OCI-LY7 (cell line): ENCODE measurements around the gene TBATA. TPM values are rescaled to one million over a fixed set of nuclear protein-coding genes. Genes with fewer than 3 reads are reported as not detected.

ENCODE experiments used
- BruUV-seq: library from RNA; stranded (reverse); fragments of 400-500 nt; replicated peaks from 2 replicates; lab custom pipeline; 2021; lab: Mats Ljungman, UMichigan
- CTCF ChIA-PET: fragments of 300-600 bp; sonication (Branson Sonifier 250); formaldehyde crosslinking; loops from one replicate; lab custom pipeline; 2022; ENCODE audit warnings: antibody characterized with exemption; ENCODE audit not compliant: unreplicated experiment; lab: Charles Lee
- POLR2A ChIA-PET: fragments of 300-600 bp; sonication (Branson Sonifier 250); formaldehyde crosslinking; loops from one replicate; lab custom pipeline; 2022; ENCODE audit warnings: antibody characterized with exemption; lab: Charles Lee
- DNase-seq: peaks from one replicate; pipeline ENCODE4 v3.0.0-alpha.2; 2015; ENCODE audit warnings: low spot score
- H2AFZ ChIP-seq: fragments of 200-600 bp; sonication (generic), shearing (Covaris generic); 2 replicates; pipeline ENCODE4 v1.6.1; 2014; ENCODE audit warnings: mild to moderate bottlenecking, antibody characterized with exemption, low read length, moderate library complexity
- H3K27ac ChIP-seq: fragments of 200-600 bp; sonication (generic); 2 replicates; pipeline ENCODE4 v1.5.1; 2014; ENCODE audit warnings: mixed run types, low read depth, mild to moderate bottlenecking, moderate library complexity, low read length, inconsistent platforms; ENCODE audit not compliant: poor library complexity, severe bottlenecking
- H3K36me3 ChIP-seq: fragments of 200-600 bp; sonication (generic); 2 replicates; pipeline ENCODE4 v1.6.1; 2014; ENCODE audit warnings: mild to moderate bottlenecking, antibody characterized with exemption, low read length, moderate library complexity, mixed read lengths; ENCODE audit not compliant: insufficient read depth
- H3K4me1 ChIP-seq: fragments of 200-600 bp; sonication (generic); 2 replicates; pipeline ENCODE4 v1.5.1; 2014; ENCODE audit warnings: mild to moderate bottlenecking, low read length; ENCODE audit not compliant: insufficient read depth, poor library complexity, severe bottlenecking
- H3K4me2 ChIP-seq: fragments of 200-600 bp; sonication (generic); 2 replicates; pipeline ENCODE4 v1.6.1; 2014; ENCODE audit warnings: mild to moderate bottlenecking, low read length
- H3K4me3 ChIP-seq: fragments of 200-600 bp; sonication (generic); 2 replicates; pipeline ENCODE4 v1.5.1; 2014; ENCODE audit warnings: mild to moderate bottlenecking, low read depth, low read length; ENCODE audit not compliant: poor library complexity, severe bottlenecking
- H3K79me2 ChIP-seq: fragments of 200-600 bp; sonication (generic); 2 replicates; pipeline ENCODE4 v1.6.1; 2016; ENCODE audit warnings: low read depth, mild to moderate bottlenecking, low read length, moderate library complexity, mixed read lengths; ENCODE audit not compliant: insufficient read depth
- H3K9me2 ChIP-seq: fragments of 200-600 bp; sonication (generic); 2 replicates; pipeline ENCODE4 v1.6.1; 2016; ENCODE audit warnings: mild to moderate bottlenecking, low read length, mixed read lengths; ENCODE audit not compliant: insufficient read depth
- H3K9me3 ChIP-seq: fragments of 200-600 bp; sonication (generic); 2 replicates; pipeline ENCODE4 v1.6.1; 2014; ENCODE audit warnings: mild to moderate bottlenecking, mixed run types, low read length, mixed read lengths
- H4K20me1 ChIP-seq: fragments of 200-600 bp; sonication (generic); 2 replicates; pipeline ENCODE4 v1.6.1; 2014; ENCODE audit warnings: mild to moderate bottlenecking, antibody characterized with exemption, low read length, moderate library complexity, mixed read lengths; ENCODE audit not compliant: insufficient read depth
- EZH2phosphoT487 ChIP-seq: fragments of 200-600 bp; sonication (generic); IDR thresholded peaks from 2 replicates; pipeline ENCODE4 v1.6.1; 2018; ENCODE audit warnings: low read depth, borderline replicate concordance, mild to moderate bottlenecking, mixed run types, antibody characterized with exemption, low read length, moderate library complexity, mixed read lengths
- intact Hi-C: fragments of 100-400 bp; cut with micrococcal nuclease; formaldehyde crosslinking; loops from one replicate; pipeline ENCODE4 v1.10.0; 2022; ENCODE audit not compliant: unreplicated experiment
- total RNA-seq, 2 experiments: library from RNA; depleted of rRNA in 1 of 2; stranded (reverse); fragments of >200 nt in 1 of 2; shearing (Covaris generic) in 1 of 2; gene quantifications; 2 replicates each; pipeline ENCODE4 v1.2.3, GENCODE V29; 2014 to 2022
- TF ChIP-seq, protein P1 (sequence below): fragments of 200-600 bp; sonication (generic); conservative IDR thresholded peaks from 2 replicates; pipeline ENCODE4 v1.5.1; 2014; ENCODE audit warnings: mild to moderate bottlenecking, antibody characterized with exemption, low read length, moderate library complexity, mixed read lengths

Gene TBATA
- total RNA-seq, 2 experiments from 2014 or later: not detected

DNA sequence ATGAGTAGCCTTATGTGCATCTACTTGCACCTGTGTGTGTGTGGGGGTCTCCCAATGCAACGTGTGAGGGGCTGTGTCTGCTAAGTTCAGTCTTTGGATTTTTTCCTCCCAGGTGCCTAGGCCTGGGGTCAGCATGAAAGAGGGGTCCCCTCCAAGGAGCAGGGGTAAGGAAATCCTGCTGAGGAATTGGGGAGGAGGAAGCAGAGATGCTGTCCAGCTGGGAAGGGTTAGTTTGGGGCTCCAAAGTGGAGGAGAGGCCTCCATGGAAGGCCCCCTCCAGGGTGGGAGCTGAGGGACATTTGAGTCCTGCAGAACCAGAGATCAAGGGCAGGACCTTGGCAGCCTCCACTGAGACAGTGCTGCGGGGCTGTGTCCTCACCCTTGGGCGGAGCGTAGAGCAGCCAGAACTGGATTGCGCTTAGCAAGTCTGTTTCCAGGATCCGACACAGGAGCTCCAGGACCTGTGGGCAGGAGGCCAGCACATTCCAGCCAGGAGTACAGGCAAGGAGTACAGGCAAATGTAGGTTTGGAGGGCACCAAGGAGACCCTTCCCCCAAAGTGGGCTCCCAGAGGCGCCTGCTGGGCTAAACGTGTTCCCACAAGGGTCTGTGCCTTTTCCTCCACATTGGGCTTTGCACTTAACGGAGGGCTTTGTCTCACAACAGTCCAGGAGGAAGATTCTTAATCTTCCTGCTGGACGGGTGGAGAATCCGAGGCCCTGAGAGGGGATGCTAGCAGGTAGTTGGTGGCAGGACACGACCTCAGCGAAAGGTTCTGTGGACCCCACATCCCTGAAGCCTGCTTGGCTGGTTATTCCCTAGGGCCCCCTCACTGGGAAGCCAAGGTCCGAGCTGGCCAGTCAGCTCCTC is 10.1 kb downstream of the TBATA start:
- H3K79me2 ChIP-seq: no peaks in the 10 kb centered on the region
- H3K27ac ChIP-seq: no peak overlapping the region
- no peaks in the 10 kb centered on the region for H3K4me1 ChIP-seq
- TF ChIP-seq EZH2phosphoT487: no peak
- TF ChIP-seq, protein P1, sequence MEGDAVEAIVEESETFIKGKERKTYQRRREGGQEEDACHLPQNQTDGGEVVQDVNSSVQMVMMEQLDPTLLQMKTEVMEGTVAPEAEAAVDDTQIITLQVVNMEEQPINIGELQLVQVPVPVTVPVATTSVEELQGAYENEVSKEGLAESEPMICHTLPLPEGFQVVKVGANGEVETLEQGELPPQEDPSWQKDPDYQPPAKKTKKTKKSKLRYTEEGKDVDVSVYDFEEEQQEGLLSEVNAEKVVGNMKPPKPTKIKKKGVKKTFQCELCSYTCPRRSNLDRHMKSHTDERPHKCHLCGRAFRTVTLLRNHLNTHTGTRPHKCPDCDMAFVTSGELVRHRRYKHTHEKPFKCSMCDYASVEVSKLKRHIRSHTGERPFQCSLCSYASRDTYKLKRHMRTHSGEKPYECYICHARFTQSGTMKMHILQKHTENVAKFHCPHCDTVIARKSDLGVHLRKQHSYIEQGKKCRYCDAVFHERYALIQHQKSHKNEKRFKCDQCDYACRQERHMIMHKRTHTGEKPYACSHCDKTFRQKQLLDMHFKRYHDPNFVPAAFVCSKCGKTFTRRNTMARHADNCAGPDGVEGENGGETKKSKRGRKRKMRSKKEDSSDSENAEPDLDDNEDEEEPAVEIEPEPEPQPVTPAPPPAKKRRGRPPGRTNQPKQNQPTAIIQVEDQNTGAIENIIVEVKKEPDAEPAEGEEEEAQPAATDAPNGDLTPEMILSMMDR: no peak
- no peak overlapping the region for H3K4me2 ChIP-seq
- no TSS peak for BruUV-seq
- no peaks in the 10 kb centered on the region for H3K9me2 ChIP-seq
- no peaks in the 10 kb centered on the region for H3K36me3 ChIP-seq
- intact Hi-C loops: no loop called here
- ChIA-PET POLR2A (no interaction called here), CTCF (no interaction called here)
- no peak for DNase-seq
- H3K4me3 ChIP-seq: no peak overlapping the region
- H3K9me3 ChIP-seq: no peaks in the 10 kb centered on the region
- H2AFZ ChIP-seq: no peak overlapping the region
- no peaks in the 10 kb centered on the region for H4K20me1 ChIP-seq

DNA sequence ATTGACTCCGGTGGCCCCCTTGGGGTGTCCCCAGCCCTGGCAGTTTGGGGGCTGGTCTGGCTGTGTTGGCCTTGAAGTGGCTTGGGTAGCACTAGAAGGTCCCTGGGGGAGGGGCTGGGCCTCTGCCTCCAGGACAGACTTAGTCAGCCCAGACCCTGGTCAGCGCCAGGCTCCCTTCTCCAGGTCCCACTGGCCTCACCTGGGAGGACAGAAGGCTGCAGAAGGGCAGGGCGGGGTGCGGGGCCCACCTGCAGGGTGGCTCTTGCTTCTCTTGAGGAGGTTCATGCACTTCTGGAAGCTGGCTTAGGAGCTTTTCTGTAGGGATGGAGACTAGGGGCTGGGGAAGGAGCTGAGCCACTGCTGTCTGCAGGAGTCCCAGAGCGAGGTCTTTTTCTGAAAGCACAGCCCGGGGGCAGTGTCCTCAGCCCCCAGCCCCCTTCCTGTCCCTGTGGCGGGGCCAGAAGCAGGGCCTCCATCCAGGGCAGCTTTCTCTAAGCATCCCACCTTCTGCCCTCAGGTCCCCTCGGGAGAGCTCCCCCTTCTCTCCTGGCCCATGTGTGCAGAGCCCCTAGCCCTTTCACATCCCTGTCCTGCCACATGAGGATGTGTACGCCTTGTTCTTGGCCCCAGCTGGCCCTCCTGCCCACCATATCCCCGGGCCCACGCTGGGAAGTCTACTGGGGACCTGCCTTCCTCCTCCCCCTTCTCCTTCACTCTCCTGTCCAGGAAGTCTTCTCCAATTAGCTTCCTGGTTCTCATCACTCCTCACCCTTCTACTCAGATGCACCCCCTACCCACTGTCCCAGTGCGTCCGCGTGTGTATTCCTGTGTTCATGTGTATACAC is 11.0 kb downstream of the TBATA start:
- no TSS peak for BruUV-seq
- H3K27ac ChIP-seq: no peak overlapping the region
- H3K4me1 ChIP-seq: no peaks in the 10 kb centered on the region
- no peaks in the 10 kb centered on the region for H3K9me2 ChIP-seq
- no peaks in the 10 kb centered on the region for H4K20me1 ChIP-seq
- ChIA-PET CTCF (no interaction called here), POLR2A (no interaction called here)
- TF ChIP-seq, protein P1: no peak
- no peak overlapping the region for H2AFZ ChIP-seq
- no peak overlapping the region for H3K4me2 ChIP-seq
- no peak overlapping the region for H3K4me3 ChIP-seq
- no peaks in the 10 kb centered on the region for H3K79me2 ChIP-seq
- intact Hi-C loops: no loop called here
- no peaks in the 10 kb centered on the region for H3K9me3 ChIP-seq
- no peak for DNase-seq
- H3K36me3 ChIP-seq: no peaks in the 10 kb centered on the region
